Measurements from ENCODE around the gene GRK5. TPM values are rescaled to one million over a fixed set of nuclear protein-coding genes. Genes with fewer than 3 reads are reported as not detected.

GRK5 gene
- total RNA-seq, 1 experiment from 2014 or later = 58.2 TPM

DNA sequence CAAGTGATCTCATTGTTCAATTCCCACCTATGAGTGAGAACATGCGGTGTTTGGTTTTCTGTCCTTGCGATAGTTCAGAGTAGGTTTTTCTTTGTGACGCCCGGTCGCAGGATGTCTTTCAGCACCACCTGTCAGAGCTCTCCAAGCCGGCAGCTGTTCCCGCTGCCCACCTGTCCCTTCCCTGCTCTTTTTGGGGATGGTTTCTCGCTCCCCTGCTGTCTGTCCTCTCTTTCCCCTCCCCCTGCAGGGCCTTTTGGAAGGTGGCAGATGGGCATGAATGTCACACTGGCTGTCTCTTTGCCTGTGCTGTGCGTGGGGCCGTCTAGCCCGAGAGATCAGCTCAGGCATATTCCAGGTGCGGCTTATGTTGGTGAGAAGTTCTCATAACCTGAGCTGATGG, 137.0 kb downstream of the GRK5 start:
- DNase-seq (ENCODE audit: low spot score) = no peak
- BruUV-seq (replicated peaks) = TSS peak; percentile 29
- no peaks in the 10 kb centered on the region for H3K36me3 ChIP-seq (ENCODE audit: insufficient read depth, low read length, poor library complexity, severe bottlenecking)
- no peaks in the 10 kb centered on the region for H3K27me3 ChIP-seq (replicated peaks; ENCODE audit: insufficient read depth, low read depth, low read length, poor library complexity)
- ChIA-PET CTCF (interaction anchor here (0.9 kb wide), 1 partner anchor 138 kb away, joined by 3 read pairs; no protein-coding TSS in a partner anchor), POLR2A (ENCODE audit: low non-redundant PET) (interaction anchor here (0.6 kb wide), 1 partner anchor 836 kb away, joined by 3 read pairs; no protein-coding TSS in a partner anchor)
- H3K27ac ChIP-seq (ENCODE audit: low read depth, low read length, poor library complexity, severe bottlenecking) = peak overlapping the region; percentile 86
- peaks cover 81% of the 10 kb centered on the region for H3K4me1 ChIP-seq (ENCODE audit: insufficient read depth, low read length, poor library complexity, severe bottlenecking)
- H3K4me3 ChIP-seq (ENCODE audit: low read depth, low read length, poor library complexity, severe bottlenecking) = no peak overlapping the region
- intact Hi-C loops (cut with micrococcal nuclease; ENCODE audit: unreplicated experiment) = no loop called here
- no peaks in the 10 kb centered on the region for H3K9me3 ChIP-seq (ENCODE audit: low read depth, low read length, poor library complexity, severe bottlenecking)
- TF ChIP-seq EZH2 (IDR thresholded peaks at IDR 0.05; ENCODE audit: borderline replicate concordance, low read depth, low read length, poor library complexity, severe bottlenecking) = no peak
- TF ChIP-seq, protein P1, sequence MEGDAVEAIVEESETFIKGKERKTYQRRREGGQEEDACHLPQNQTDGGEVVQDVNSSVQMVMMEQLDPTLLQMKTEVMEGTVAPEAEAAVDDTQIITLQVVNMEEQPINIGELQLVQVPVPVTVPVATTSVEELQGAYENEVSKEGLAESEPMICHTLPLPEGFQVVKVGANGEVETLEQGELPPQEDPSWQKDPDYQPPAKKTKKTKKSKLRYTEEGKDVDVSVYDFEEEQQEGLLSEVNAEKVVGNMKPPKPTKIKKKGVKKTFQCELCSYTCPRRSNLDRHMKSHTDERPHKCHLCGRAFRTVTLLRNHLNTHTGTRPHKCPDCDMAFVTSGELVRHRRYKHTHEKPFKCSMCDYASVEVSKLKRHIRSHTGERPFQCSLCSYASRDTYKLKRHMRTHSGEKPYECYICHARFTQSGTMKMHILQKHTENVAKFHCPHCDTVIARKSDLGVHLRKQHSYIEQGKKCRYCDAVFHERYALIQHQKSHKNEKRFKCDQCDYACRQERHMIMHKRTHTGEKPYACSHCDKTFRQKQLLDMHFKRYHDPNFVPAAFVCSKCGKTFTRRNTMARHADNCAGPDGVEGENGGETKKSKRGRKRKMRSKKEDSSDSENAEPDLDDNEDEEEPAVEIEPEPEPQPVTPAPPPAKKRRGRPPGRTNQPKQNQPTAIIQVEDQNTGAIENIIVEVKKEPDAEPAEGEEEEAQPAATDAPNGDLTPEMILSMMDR (conservative IDR thresholded peaks at IDR 0.05; ENCODE audit: low read depth, low read length) = no peak

DNA sequence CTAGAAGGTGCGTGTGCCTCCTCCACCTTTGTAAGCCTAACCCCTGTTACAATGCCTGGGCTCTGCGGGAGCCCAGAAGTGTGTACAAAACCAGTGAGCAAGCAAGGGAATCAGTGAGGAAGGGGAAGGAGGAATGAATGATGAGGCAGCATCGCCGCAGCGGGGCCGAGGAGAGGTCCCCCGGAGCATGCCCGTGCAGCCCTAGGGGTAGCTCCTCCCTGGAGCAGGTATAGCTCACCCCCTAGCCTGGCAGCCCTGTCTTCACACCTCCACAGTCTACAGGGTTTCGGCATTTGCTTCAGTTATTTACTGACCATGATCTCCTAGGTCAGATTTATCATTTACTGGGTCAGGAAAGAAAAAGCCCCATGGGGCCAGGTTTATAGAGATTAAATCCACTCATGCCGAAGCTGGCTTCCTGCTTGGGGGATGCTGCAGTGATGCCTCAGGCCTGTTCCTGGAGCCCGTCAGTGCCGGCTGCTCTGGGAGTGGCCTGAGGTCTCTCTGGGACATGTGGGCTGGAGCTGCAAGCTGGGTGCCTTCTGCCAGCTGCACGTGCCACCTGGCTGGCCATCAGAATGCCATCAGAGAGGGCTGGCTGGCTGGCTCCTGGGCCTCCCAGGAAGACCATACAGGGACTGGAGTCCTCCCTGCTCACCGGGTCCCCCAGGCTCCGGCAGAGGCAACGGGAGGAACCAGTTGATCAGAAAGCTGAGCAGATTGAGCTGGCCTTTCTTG, 138.9 kb downstream of the GRK5 start:
- Histone ChIP-seq H3K4me3 (ENCODE audit: low read depth, low read length, poor library complexity, severe bottlenecking) (no peak overlapping the region), H3K36me3 (ENCODE audit: insufficient read depth, low read length, poor library complexity, severe bottlenecking) (peaks cover 15% of the 10 kb centered on the region), H3K9me3 (ENCODE audit: low read depth, low read length, poor library complexity, severe bottlenecking) (peaks cover 4% of the 10 kb centered on the region), H3K27me3 (replicated peaks; ENCODE audit: insufficient read depth, low read depth, low read length, poor library complexity) (no peaks in the 10 kb centered on the region), H3K4me1 (ENCODE audit: insufficient read depth, low read length, poor library complexity, severe bottlenecking) (peaks cover 77% of the 10 kb centered on the region), H3K27ac (ENCODE audit: low read depth, low read length, poor library complexity, severe bottlenecking) (peak overlapping the region; percentile 91)
- no peak for TF ChIP-seq EZH2 (IDR thresholded peaks at IDR 0.05; ENCODE audit: borderline replicate concordance, low read depth, low read length, poor library complexity, severe bottlenecking)
- TF ChIP-seq, protein P1 (conservative IDR thresholded peaks at IDR 0.05; ENCODE audit: low read depth, low read length) = no peak
- intact Hi-C loops (cut with micrococcal nuclease; ENCODE audit: unreplicated experiment) = no loop called here
- DNase-seq (ENCODE audit: low spot score) = peak; percentile 83
- no TSS peak for BruUV-seq (replicated peaks)
- POLR2A ChIA-PET (ENCODE audit: low non-redundant PET) = no interaction called here
- CTCF ChIA-PET = no interaction called here

DNA sequence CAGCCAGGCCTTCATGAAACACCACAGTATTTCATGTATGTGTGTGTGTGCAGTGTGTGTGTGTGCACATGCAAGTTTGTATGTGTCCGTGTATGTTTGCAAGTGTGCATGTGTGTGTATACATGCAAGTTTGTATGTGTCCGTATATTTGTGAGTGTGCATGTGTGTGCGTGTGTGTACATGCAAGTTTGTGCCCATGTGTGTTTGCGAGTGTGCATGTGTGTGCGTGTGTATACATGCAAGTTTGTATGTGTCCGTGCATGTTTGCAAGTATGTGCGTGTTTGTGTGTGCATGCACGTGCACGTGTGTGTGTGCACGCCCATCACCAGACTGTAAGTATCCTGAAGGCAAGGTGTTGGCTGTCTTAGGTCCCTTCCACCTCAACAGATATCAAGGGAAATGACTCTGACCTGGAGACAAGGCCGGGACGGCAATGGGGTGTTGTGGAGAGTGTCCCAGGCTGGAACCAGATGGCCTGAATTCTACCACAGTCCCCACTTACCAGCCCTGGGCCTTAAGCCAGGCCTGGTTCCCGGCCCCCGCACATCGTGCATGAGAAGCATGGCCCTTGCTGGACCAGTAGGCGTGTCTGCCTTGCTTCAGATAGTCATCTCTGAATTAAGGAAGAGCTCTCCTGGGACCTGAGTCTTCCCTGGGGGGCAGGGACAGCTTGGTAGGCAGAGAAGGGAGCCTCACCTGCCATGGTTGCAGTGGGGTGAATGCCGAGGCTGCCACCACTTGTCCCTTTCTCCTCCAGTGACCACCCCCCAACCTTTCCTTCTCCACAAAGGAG, 140.0 kb downstream of the GRK5 start:
- H3K36me3 ChIP-seq (ENCODE audit: insufficient read depth, low read length, poor library complexity, severe bottlenecking) = peaks cover 20% of the 10 kb centered on the region
- H3K27me3 ChIP-seq (replicated peaks; ENCODE audit: insufficient read depth, low read depth, low read length, poor library complexity) = no peaks in the 10 kb centered on the region
- ChIA-PET CTCF (no interaction called here), POLR2A (ENCODE audit: low non-redundant PET) (no interaction called here)
- TF ChIP-seq, protein P1 (conservative IDR thresholded peaks at IDR 0.05; ENCODE audit: low read depth, low read length) = no peak
- TF ChIP-seq EZH2 (IDR thresholded peaks at IDR 0.05; ENCODE audit: borderline replicate concordance, low read depth, low read length, poor library complexity, severe bottlenecking) = no peak
- DNase-seq (ENCODE audit: low spot score) = no peak
- H3K9me3 ChIP-seq (ENCODE audit: low read depth, low read length, poor library complexity, severe bottlenecking) = peaks cover 14% of the 10 kb centered on the region
- intact Hi-C loops (cut with micrococcal nuclease; ENCODE audit: unreplicated experiment) = no loop called here
- BruUV-seq (replicated peaks) = no TSS peak
- H3K4me3 ChIP-seq (ENCODE audit: low read depth, low read length, poor library complexity, severe bottlenecking) = no peak overlapping the region
- peak overlapping the region; percentile 91 for H3K27ac ChIP-seq (ENCODE audit: low read depth, low read length, poor library complexity, severe bottlenecking)
- H3K4me1 ChIP-seq (ENCODE audit: insufficient read depth, low read length, poor library complexity, severe bottlenecking) = peaks cover 66% of the 10 kb centered on the region
